Coronary artery (tissue), 2 donors: Measurements from ENCODE around the gene CASZ1.
A peak's percentile ranks its signal among the peaks of the same experiment; 100 is the strongest.

Experiments used
- DNase-seq: peaks from one replicate; pipeline ENCODE4 v3.0.0-alpha.2; 2017; ENCODE audit warnings: low spot score
- H3K27ac ChIP-seq, 2 donors: fragments of 200-600 bp; sonication (generic); one replicate each; pipeline ENCODE4 v1.5.1; 2016 to 2019
- H3K4me3 ChIP-seq: fragments of 200-600 bp; sonication (generic); 2 replicates; pipeline ENCODE4 v1.5.1; 2016; ENCODE audit warnings: mild to moderate bottlenecking, moderate library complexity
- TF ChIP-seq, protein P1 (sequence below): fragments of 200-600 bp; sonication (generic); IDR thresholded peaks from one replicate; pipeline ENCODE4 v1.5.1; 2019; ENCODE audit warnings: antibody characterized with exemption

The CASZ1 gene

GRCh38 chr1:10675813-10676212, 120.6 kb downstream of the CASZ1 start:
- Histone ChIP-seq H3K27ac (peak overlapping the region in 1 of 2 donors; percentile 22), H3K4me3 (no peak overlapping the region)
- TF ChIP-seq, protein P1, sequence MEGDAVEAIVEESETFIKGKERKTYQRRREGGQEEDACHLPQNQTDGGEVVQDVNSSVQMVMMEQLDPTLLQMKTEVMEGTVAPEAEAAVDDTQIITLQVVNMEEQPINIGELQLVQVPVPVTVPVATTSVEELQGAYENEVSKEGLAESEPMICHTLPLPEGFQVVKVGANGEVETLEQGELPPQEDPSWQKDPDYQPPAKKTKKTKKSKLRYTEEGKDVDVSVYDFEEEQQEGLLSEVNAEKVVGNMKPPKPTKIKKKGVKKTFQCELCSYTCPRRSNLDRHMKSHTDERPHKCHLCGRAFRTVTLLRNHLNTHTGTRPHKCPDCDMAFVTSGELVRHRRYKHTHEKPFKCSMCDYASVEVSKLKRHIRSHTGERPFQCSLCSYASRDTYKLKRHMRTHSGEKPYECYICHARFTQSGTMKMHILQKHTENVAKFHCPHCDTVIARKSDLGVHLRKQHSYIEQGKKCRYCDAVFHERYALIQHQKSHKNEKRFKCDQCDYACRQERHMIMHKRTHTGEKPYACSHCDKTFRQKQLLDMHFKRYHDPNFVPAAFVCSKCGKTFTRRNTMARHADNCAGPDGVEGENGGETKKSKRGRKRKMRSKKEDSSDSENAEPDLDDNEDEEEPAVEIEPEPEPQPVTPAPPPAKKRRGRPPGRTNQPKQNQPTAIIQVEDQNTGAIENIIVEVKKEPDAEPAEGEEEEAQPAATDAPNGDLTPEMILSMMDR, result no peak
- no peak for DNase-seq

- Histone ChIP-seq H3K4me3 (no peak overlapping the region), H3K27ac (peak overlapping the region in 1 of 2 donors; percentile 22)
- TF ChIP-seq, protein P1, result no peak
- DNase-seq, result no peak
Observed at GRCh38 chr1:10674700-10675609, 121.5 kb downstream of the CASZ1 start.

DNA sequence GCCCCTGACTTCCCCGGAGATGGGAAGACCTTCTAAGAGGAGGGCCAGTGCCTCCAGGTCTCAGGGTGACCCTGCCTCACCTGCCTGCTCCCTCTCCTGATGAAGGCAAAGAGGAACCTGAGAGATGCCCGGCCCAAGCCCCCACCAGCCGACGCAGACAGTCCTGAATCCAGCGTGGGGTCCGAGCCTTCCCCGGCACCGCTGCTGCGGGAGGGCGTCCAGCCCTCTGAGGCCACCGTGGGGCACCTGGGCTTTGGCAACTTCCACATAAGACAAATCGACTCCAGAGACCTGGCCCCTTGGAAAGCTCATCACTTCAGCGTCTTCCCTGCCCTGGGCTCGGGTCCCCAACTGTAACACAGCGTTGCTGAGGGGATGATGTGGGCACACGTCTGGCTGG, 122.2 kb downstream of the CASZ1 start:
- no peak overlapping the region for H3K4me3 ChIP-seq
- TF ChIP-seq, protein P1, result no peak
- H3K27ac ChIP-seq, result no peak overlapping the region
- DNase-seq, result no peak

DNA sequence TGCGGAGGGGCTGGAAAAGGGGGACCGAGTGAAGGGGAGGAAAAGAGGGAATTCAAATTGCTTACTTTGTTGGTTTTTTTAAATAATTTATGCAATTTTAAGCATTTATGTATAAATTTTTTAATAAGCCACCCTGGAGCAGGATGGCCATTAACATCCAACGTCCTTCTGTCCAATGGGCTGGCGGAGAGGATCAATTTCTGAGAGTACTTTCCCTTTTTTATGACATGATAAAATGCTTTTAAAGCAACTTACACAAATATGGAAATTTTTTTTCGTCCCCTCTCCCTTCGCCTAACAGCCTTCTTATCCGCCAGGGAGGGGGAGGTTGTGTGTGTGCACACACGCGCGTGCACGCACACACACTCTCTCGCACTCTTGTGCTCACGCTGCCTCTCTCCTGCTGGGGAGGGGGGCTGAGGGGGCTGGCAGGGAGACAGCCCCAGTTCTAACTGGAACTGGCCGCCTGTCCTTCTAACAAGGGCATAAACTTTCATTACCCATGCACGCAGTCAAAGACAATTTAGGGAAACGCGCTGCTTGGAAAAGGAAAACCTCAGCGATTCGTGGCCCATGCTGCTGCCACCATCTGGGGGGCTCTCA, 123.2 kb downstream of the CASZ1 start:
- no peak overlapping the region for H3K27ac ChIP-seq
- TF ChIP-seq, protein P1, result no peak

DNA sequence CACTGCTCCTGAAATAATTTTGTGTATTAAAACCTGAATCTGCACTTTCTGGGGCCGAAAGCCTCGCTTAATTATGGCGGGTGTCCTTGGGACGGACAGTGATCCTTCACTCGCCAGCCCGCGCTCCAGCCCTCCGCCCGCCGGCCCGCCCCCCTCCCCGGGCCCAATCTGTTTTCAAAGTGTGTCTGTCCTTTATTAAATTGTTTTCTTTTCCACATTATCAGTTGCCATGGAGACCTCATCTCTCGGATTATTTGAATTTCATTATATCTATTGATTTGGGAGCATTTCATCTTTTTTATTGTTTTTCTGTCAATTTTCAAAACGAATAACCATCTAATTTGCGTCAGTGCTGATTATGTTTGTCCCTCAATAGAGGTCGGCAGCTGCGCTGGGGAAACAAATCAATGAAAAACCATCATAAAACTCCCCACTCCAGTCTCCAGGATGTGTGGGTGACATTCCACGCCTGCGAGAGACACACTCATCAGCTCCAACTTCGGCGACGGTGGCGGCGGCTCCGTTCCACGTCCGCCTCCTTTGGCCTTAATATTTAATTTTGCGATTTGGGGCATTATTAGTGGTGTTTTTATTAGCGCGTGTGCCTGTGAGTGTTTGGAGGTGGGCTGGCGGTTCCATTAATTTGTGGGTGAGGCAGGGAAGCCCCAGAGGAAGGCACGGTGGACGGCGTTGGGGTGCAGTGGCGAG, 123.9 kb downstream of the CASZ1 start:
- Histone ChIP-seq H3K27ac (no peak overlapping the region), H3K4me3 (no peak overlapping the region)
- no peak for DNase-seq
- TF ChIP-seq, protein P1, result no peak

More for the DNA sequence above, 123.2 kb downstream of the CASZ1 start:
- no peak for DNase-seq
- no peak overlapping the region for H3K4me3 ChIP-seq

GRCh38 chr1:10671622-10672342, 124.7 kb downstream of the CASZ1 start:
- DNase-seq, result no peak
- Histone ChIP-seq H3K4me3 (no peak overlapping the region), H3K27ac (no peak overlapping the region)
- TF ChIP-seq, protein P1, result no peak
